Measurements from ENCODE around the gene PSMD13.

The PSMD13 gene

DNA sequence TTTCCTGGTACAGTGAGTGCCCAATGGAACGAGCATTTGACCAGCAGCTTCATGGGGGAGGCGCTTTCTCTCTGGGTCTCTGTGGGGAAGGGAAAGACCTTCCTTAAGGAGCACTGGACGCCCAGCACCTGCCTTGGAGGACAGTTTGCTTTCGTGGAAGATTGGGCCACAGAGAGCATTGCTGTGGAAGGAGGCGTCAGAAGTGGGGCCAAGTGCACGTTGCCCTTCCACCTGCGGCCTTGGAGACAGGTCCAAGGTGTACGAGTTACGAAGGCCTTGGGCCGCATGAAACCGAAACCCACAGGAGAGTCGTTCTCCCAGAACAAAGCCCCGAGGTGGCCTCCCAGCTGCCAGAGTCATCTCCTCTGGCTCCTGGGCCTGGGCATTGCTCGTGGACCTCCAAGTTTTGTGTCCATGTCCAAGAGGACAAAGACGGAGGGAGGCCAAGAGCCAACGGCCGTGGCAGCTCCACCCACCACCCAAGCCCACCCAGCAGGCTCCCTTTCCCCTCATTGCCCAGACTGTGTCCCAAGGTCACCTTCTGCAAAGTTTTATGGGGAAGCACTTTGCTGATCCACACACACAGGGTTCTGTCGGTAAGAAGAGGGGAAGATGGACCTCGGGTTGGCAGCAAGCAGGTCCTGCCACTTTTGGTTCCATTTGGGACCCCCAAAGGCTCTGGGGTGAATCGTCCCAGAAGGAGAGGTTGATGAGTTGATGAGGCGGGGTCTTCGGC lies 35.6 kb downstream of the PSMD13 start:
- no peak overlapping the region for H3K27ac ChIP-seq
- TF ChIP-seq, protein P1, sequence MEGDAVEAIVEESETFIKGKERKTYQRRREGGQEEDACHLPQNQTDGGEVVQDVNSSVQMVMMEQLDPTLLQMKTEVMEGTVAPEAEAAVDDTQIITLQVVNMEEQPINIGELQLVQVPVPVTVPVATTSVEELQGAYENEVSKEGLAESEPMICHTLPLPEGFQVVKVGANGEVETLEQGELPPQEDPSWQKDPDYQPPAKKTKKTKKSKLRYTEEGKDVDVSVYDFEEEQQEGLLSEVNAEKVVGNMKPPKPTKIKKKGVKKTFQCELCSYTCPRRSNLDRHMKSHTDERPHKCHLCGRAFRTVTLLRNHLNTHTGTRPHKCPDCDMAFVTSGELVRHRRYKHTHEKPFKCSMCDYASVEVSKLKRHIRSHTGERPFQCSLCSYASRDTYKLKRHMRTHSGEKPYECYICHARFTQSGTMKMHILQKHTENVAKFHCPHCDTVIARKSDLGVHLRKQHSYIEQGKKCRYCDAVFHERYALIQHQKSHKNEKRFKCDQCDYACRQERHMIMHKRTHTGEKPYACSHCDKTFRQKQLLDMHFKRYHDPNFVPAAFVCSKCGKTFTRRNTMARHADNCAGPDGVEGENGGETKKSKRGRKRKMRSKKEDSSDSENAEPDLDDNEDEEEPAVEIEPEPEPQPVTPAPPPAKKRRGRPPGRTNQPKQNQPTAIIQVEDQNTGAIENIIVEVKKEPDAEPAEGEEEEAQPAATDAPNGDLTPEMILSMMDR (IDR thresholded peaks at IDR 0.05): no peak
- no peak for TF ChIP-seq ZFX (IDR thresholded peaks at IDR 0.05; ENCODE audit: borderline replicate concordance)

DNA sequence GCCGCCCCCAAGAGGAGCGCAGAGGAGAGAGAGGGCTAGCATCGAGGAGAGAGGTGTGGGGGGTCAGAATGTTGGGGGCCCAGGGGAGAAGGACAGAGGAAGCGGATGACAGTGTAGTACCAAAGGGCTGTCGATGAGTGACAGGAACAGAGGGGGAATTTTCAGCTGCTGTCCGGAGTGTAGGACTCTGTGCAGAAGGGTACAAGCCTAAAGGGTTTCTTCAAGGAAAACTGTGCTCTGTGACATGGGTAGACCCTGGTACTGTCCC lies 36.1 kb downstream of the PSMD13 start:
- no peak overlapping the region for H3K27ac ChIP-seq
- TF ChIP-seq, protein P1 (IDR thresholded peaks at IDR 0.05): no peak
- TF ChIP-seq ZFX (IDR thresholded peaks at IDR 0.05; ENCODE audit: borderline replicate concordance): no peak

DNA sequence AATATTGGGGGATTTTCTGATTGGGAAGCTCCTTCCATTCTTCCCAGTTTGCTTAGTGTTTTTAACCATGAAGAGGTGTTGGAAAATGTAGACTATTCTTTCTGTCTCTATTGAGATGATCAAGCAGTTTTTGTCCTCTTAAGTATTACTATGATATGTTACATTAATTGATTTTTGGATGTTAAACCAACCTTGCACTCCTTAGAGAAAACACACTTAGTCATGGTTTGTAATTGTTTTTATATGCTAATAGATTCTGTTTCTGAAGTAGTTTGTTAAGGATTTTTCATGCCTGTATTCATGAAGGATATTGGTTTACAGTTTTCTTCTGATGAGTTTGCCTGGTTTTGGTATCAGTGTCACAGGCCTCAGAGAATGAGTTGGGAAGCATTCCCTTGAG lies 39.4 kb downstream of the PSMD13 start:
- no peak for TF ChIP-seq ZFX (IDR thresholded peaks at IDR 0.05; ENCODE audit: borderline replicate concordance)
- TF ChIP-seq, protein P1 (IDR thresholded peaks at IDR 0.05): no peak
- no peak overlapping the region for H3K27ac ChIP-seq

DNA sequence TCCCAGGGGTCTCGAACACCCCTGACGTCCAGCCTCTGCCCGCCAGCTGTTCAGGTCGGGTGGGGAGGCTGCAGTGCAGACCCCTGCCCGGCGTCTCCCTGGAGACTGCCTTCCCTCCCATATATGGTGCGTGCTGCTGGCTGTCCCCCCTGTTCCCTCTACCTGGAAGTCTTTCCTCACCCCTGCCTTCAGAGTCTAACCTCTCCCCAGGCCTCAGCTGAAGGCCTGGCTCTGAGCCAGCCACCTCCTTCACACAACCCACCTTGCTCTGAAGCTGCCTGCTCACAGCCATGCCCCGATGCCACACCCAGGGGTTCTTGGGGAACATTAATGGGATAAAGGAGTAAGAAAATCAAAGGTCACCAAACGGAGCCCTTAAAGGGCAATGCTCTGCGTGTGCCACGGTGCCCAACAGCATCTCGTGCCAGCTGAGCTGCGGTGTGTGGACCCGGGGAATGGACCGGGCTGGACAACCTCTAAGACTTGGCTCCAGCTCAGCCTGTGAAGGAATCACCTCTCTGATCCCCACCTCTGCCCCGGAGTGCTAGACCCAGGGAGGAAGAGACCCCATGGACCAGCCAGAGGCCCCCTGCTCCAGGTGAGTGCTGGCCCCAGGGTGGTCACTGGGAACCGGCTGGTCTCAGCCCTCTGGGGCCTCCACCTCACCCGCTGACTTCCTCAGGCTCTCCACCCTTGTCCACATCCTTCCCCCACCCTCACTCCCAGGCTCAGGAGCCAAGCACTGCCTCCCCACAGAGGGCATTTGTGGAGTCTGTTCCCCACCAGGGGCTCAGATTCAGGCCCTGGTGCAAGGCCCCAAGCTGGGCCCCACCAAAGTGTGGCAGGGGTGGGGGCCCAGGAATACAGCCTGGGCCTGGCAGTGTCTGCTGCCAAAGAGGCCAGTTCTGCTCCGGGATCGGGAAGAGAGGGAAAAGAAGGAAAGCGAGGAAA lies 41.5 kb downstream of the PSMD13 start, which contains the start of gene NLRP6:
Gene NLRP6, plus strand, starts transcription at position 407 of the 951 bp plus-strand sequence. Its CDS starts 163 bp downstream, at position 570.
- no peak within 1 kb of the TSS for H3K27ac ChIP-seq
- TF ChIP-seq, protein P1 (IDR thresholded peaks at IDR 0.05): no peak
- no peak for TF ChIP-seq ZFX (IDR thresholded peaks at IDR 0.05; ENCODE audit: borderline replicate concordance)

DNA sequence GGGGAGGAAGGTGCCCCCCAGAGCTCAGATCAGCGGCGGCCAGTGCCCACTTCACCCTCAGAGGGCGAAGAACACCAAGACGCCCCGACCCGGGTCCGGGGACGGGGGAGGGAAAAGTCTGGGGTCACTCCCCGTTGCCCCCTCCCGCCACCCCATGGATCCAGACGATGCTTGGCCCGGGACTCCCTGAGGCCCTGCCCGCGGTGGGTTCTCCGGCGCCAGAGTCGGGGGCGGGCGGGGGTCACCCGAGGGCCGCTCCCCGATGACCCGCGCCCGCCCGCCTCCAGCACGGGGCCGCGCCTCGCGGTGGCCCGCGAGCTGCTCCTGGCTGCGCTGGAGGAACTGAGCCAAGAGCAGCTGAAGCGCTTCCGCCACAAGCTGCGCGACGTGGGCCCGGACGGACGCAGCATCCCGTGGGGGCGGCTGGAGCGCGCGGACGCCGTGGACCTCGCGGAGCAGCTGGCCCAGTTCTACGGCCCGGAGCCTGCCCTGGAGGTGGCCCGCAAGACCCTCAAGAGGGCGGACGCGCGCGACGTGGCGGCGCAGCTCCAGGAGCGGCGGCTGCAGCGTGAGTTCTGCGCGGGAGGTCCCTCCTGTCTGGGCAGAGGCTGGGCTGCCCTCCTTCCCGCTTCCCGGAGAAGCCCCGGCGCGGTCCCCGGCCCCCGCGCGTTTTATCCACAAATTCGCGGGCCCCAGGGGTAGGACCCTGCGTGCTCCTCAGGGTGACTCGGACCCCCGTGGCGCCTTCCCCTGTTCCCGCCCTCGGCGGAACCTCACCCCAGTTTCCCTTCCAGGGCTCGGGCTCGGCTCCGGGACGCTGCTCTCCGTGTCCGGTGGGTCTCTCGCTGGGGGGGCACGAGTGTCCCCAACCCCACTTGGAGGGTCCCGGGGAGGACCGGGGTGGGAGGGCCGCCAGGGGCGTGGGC lies 42.5 kb downstream of the PSMD13 start:
- peak overlapping the region; percentile 68 for H3K27ac ChIP-seq

DNA sequence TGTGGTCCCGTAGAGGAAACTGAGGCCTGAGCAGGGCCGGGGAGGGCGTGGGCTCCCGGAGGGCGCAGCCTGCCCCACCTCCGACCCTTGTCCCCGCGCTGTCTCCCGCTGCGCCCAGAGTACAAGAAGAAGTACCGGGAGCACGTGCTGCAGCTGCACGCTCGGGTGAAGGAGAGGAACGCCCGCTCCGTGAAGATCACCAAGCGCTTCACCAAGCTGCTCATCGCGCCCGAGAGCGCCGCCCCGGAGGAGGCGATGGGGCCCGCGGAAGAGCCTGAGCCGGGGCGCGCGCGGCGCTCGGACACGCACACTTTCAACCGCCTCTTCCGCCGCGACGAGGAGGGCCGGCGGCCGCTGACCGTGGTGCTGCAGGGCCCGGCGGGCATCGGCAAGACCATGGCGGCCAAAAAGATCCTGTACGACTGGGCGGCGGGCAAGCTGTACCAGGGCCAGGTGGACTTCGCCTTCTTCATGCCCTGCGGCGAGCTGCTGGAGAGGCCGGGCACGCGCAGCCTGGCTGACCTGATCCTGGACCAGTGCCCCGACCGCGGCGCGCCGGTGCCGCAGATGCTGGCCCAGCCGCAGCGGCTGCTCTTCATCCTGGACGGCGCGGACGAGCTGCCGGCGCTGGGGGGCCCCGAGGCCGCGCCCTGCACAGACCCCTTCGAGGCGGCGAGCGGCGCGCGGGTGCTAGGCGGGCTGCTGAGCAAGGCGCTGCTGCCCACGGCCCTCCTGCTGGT lies 43.4 kb downstream of the PSMD13 start:
- peak overlapping the region; percentile 68 for H3K27ac ChIP-seq
- TF ChIP-seq, protein P1 (IDR thresholded peaks at IDR 0.05): peak; percentile 36
- TF ChIP-seq ZFX (IDR thresholded peaks at IDR 0.05; ENCODE audit: borderline replicate concordance): no peak

More for the DNA sequence above, 42.5 kb downstream of the PSMD13 start:
- no peak for TF ChIP-seq ZFX (IDR thresholded peaks at IDR 0.05; ENCODE audit: borderline replicate concordance)
- TF ChIP-seq, protein P1 (IDR thresholded peaks at IDR 0.05): no peak
